ENCODE data around the gene BTBD9.

Gene BTBD9

DNA sequence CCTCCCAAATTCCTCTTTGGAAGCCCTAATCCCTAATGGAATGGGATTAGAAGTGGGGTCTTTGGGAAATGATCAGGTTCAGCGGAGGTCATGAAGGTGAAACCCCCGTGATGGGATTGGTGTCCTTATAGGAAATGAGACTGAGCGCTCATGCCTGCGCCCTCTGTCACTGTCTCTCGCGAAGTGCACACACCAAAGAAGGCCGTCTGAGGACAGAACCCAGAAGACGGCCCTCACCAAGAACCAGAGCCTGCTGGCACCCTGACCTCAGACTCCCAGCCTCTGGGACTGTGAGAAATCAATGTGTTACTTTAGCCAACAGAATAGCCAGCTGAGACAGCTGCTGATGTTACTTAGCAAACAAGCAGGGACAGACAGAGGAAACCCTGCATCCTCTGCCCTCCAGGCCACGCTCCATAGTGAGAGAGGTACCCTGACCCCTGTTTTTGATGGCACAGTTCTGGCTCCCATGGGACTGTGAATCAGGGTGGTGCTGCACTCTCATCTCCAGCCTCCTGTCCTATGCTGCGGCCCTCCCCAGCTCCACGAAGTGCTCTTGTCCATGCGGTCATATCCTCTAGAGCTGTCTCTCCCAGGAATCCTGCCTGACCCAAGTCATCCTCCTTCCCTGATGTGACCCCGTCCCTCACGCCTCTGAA is 450.9 kb downstream of the BTBD9 start:
- ATAC-seq: no peak
- TF ChIP-seq SNAI2 (CRISPR knock-in tag; IDR thresholded peaks at IDR 0.05) (no peak), TCF4 (CRISPR knock-in tag; IDR thresholded peaks at IDR 0.05; ENCODE audit: borderline replicate concordance) (no peak), OSR1 (CRISPR knock-in tag; IDR thresholded peaks at IDR 0.05) (no peak), ISL1 (CRISPR knock-in tag; IDR thresholded peaks at IDR 0.05) (no peak), ESRRG (CRISPR knock-in tag; IDR thresholded peaks at IDR 0.05) (no peak), RARB (CRISPR knock-in tag; IDR thresholded peaks at IDR 0.05) (no peak), ZNF565 (CRISPR knock-in tag; conservative IDR thresholded peaks at IDR 0.05; ENCODE audit: low read depth) (no peak), BACH2 (CRISPR knock-in tag; IDR thresholded peaks at IDR 0.05; ENCODE audit: borderline replicate concordance) (no peak), ZC3H10 (CRISPR knock-in tag; IDR thresholded peaks at IDR 0.05) (no peak), ZNF8 (CRISPR knock-in tag; IDR thresholded peaks at IDR 0.05) (no peak), CSDC2 (CRISPR knock-in tag; IDR thresholded peaks at IDR 0.05) (no peak), GLIS3 (CRISPR knock-in tag; IDR thresholded peaks at IDR 0.05) (no peak), TOX (CRISPR knock-in tag; IDR thresholded peaks at IDR 0.05; ENCODE audit: borderline replicate concordance) (no peak)
- TF ChIP-seq, protein P1, sequence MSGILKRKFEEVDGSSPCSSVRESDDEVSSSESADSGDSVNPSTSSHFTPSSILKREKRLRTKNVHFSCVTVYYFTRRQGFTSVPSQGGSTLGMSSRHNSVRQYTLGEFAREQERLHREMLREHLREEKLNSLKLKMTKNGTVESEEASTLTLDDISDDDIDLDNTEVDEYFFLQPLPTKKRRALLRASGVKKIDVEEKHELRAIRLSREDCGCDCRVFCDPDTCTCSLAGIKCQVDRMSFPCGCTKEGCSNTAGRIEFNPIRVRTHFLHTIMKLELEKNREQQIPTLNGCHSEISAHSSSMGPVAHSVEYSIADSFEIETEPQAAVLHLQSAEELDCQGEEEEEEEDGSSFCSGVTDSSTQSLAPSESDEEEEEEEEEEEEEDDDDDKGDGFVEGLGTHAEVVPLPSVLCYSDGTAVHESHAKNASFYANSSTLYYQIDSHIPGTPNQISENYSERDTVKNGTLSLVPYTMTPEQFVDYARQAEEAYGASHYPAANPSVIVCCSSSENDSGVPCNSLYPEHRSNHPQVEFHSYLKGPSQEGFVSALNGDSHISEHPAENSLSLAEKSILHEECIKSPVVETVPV (CRISPR knock-in tag; IDR thresholded peaks at IDR 0.05): no peak
- TF ChIP-seq, protein P2, sequence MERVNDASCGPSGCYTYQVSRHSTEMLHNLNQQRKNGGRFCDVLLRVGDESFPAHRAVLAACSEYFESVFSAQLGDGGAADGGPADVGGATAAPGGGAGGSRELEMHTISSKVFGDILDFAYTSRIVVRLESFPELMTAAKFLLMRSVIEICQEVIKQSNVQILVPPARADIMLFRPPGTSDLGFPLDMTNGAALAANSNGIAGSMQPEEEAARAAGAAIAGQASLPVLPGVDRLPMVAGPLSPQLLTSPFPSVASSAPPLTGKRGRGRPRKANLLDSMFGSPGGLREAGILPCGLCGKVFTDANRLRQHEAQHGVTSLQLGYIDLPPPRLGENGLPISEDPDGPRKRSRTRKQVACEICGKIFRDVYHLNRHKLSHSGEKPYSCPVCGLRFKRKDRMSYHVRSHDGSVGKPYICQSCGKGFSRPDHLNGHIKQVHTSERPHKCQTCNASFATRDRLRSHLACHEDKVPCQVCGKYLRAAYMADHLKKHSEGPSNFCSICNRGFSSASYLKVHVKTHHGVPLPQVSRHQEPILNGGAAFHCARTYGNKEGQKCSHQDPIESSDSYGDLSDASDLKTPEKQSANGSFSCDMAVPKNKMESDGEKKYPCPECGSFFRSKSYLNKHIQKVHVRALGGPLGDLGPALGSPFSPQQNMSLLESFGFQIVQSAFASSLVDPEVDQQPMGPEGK (CRISPR knock-in tag; IDR thresholded peaks at IDR 0.05; ENCODE audit: borderline replicate concordance): no peak
- TF ChIP-seq, protein P3, sequence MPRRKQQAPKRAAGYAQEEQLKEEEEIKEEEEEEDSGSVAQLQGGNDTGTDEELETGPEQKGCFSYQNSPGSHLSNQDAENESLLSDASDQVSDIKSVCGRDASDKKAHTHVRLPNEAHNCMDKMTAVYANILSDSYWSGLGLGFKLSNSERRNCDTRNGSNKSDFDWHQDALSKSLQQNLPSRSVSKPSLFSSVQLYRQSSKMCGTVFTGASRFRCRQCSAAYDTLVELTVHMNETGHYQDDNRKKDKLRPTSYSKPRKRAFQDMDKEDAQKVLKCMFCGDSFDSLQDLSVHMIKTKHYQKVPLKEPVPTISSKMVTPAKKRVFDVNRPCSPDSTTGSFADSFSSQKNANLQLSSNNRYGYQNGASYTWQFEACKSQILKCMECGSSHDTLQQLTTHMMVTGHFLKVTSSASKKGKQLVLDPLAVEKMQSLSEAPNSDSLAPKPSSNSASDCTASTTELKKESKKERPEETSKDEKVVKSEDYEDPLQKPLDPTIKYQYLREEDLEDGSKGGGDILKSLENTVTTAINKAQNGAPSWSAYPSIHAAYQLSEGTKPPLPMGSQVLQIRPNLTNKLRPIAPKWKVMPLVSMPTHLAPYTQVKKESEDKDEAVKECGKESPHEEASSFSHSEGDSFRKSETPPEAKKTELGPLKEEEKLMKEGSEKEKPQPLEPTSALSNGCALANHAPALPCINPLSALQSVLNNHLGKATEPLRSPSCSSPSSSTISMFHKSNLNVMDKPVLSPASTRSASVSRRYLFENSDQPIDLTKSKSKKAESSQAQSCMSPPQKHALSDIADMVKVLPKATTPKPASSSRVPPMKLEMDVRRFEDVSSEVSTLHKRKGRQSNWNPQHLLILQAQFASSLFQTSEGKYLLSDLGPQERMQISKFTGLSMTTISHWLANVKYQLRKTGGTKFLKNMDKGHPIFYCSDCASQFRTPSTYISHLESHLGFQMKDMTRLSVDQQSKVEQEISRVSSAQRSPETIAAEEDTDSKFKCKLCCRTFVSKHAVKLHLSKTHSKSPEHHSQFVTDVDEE (CRISPR knock-in tag; IDR thresholded peaks at IDR 0.05): no peak

DNA sequence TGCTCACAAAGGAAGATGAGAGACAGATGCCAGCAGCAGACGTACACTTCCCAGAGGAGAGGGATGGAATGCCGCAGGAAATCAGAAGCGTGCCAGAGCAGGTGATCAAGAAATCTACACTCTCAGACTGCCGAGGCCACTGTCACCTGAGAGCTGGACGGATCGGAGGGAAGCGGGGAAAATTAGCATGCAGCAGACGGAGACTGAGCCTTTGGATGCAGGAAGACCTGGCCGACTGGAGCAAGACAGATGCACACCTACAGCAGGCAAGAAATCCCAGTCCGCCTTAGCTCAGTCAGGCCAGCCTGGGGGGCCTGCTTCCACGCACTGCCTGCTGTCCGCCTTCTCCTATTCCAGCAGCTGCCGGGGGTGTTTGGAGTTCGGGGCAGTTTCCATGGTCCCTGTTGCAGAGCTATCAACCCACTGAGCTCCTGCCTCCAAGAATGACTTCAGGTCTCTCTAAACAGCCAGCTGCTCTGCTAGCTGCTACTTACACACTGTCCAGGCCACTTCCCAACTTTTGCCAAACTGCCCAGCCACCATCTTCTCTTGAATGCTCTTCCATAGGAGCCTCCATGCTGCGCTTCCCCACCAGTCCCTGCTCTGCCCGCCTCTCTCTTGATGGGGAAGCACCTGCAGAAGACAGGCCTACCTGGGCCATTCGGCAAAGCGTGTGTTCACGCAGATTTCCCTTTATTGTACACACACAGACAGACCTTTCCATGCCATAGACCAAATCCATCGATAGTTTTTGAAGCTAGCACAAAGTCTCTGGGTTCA is 451.7 kb downstream of the BTBD9 start:
- ATAC-seq: no peak
- TF ChIP-seq OSR1 (CRISPR knock-in tag; IDR thresholded peaks at IDR 0.05) (no peak), ZNF8 (CRISPR knock-in tag; IDR thresholded peaks at IDR 0.05) (no peak), ZNF565 (CRISPR knock-in tag; conservative IDR thresholded peaks at IDR 0.05; ENCODE audit: low read depth) (no peak), BACH2 (CRISPR knock-in tag; IDR thresholded peaks at IDR 0.05; ENCODE audit: borderline replicate concordance) (no peak), GLIS3 (CRISPR knock-in tag; IDR thresholded peaks at IDR 0.05) (no peak), RARB (CRISPR knock-in tag; IDR thresholded peaks at IDR 0.05) (no peak), SNAI2 (CRISPR knock-in tag; IDR thresholded peaks at IDR 0.05) (no peak), ESRRG (CRISPR knock-in tag; IDR thresholded peaks at IDR 0.05) (no peak), ZC3H10 (CRISPR knock-in tag; IDR thresholded peaks at IDR 0.05) (no peak)
- TF ChIP-seq, protein P4, sequence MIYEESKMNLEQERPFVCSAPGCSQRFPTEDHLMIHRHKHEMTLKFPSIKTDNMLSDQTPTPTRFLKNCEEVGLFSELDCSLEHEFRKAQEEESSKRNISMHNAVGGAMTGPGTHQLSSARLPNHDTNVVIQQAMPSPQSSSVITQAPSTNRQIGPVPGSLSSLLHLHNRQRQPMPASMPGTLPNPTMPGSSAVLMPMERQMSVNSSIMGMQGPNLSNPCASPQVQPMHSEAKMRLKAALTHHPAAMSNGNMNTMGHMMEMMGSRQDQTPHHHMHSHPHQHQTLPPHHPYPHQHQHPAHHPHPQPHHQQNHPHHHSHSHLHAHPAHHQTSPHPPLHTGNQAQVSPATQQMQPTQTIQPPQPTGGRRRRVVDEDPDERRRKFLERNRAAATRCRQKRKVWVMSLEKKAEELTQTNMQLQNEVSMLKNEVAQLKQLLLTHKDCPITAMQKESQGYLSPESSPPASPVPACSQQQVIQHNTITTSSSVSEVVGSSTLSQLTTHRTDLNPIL (CRISPR knock-in tag; IDR thresholded peaks at IDR 0.05; ENCODE audit: low read depth): no peak
- TF ChIP-seq, protein P2 (CRISPR knock-in tag; IDR thresholded peaks at IDR 0.05; ENCODE audit: borderline replicate concordance): no peak
- TF ChIP-seq, protein P1 (CRISPR knock-in tag; IDR thresholded peaks at IDR 0.05): no peak
